ENCODE measurements around the gene SLC36A3. TPM values are rescaled to one million over a fixed set of nuclear protein-coding genes. Genes with fewer than 3 reads are reported as not detected.

The SLC36A3 gene
- not detected for total RNA-seq
- total RNA-seq (2013) = not detected

GRCh38 chr5:151303666-151304065, at the start of gene SLC36A3:
TSS of gene SLC36A3 (minus strand) at chr5:151303766. CDS start at chr5:151303354, 412 bp downstream.
- H3K36me3 Mint-ChIP-seq = no peaks in the 10 kb centered on the region
- H3K4me1 ChIP-seq (ENCODE audit: control insufficient read depth, insufficient read depth, low read length) = no peaks in the 10 kb centered on the region
- intact Hi-C loops (cut with micrococcal nuclease) = no loop called here
- WGBS (ENCODE audit: insufficient coverage) = 85% methylated on average over 2 of the region's 2 CpGs
- ATAC-seq = no peak
- no peak for DNase-seq
- no peak within 1 kb of the TSS for H3K4me3 Mint-ChIP-seq
- H3K36me3 ChIP-seq (ENCODE audit: control insufficient read depth, insufficient read depth, low read length) = no peaks in the 10 kb centered on the region
- H3K4me1 Mint-ChIP-seq = no peaks in the 10 kb centered on the region
- H3K9me3 Mint-ChIP-seq = no peaks in the 10 kb centered on the region
- H3K27me3 ChIP-seq (ENCODE audit: control insufficient read depth, insufficient read depth, low read length) = peaks cover 2% of the 10 kb centered on the region
- no peak within 1 kb of the TSS for H3K4me3 ChIP-seq (ENCODE audit: low read length)
- TF ChIP-seq CTCF (IDR thresholded peaks at IDR 0.05) = no peak
- H3K27ac Mint-ChIP-seq = no peak within 1 kb of the TSS
- H3K9me3 ChIP-seq (ENCODE audit: control insufficient read depth, insufficient read depth, low read length) = no peaks in the 10 kb centered on the region
- no peak within 1 kb of the TSS for H3K27ac ChIP-seq (ENCODE audit: low read length)
- H3K27me3 Mint-ChIP-seq (ENCODE audit: low read depth in 2 of 2) = peaks cover 23% of the 10 kb centered on the region in 2 donors

- H3K4me3 Mint-ChIP-seq = no peak overlapping the region
- no peaks in the 10 kb centered on the region for H3K9me3 Mint-ChIP-seq
- no peaks in the 10 kb centered on the region for H3K4me1 ChIP-seq (ENCODE audit: control insufficient read depth, insufficient read depth, low read length)
- H3K36me3 ChIP-seq (ENCODE audit: control insufficient read depth, insufficient read depth, low read length) = no peaks in the 10 kb centered on the region
- peaks cover 14 to 31% of the 10 kb centered on the region in 2 donors for H3K27me3 Mint-ChIP-seq (ENCODE audit: low read depth in 2 of 2)
- no peak overlapping the region for H3K27ac ChIP-seq (ENCODE audit: low read length)
- no peaks in the 10 kb centered on the region for H3K9me3 ChIP-seq (ENCODE audit: control insufficient read depth, insufficient read depth, low read length)
- intact Hi-C loops (cut with micrococcal nuclease) = no loop called here
- H3K36me3 Mint-ChIP-seq = no peaks in the 10 kb centered on the region
- no peak for ATAC-seq
- no peaks in the 10 kb centered on the region for H3K27me3 ChIP-seq (ENCODE audit: control insufficient read depth, insufficient read depth, low read length)
- no peak for TF ChIP-seq CTCF (IDR thresholded peaks at IDR 0.05)
- no peak overlapping the region for H3K4me3 ChIP-seq (ENCODE audit: low read length)
- no peaks in the 10 kb centered on the region for H3K4me1 Mint-ChIP-seq
- no peak overlapping the region for H3K27ac Mint-ChIP-seq
- WGBS (ENCODE audit: insufficient coverage) = 94% methylated on average over 1 of the region's 1 CpG
- DNase-seq = no peak
Observed at GRCh38 chr5:151351671-151352070, 48.1 kb upstream of the SLC36A3 start.

GRCh38 chr5:151348789-151349188, 45.2 kb upstream of the SLC36A3 start:
- no peak overlapping the region for H3K4me3 Mint-ChIP-seq
- TF ChIP-seq CTCF (IDR thresholded peaks at IDR 0.05) = no peak
- H3K36me3 ChIP-seq (ENCODE audit: control insufficient read depth, insufficient read depth, low read length) = no peaks in the 10 kb centered on the region
- no peak overlapping the region for H3K27ac ChIP-seq (ENCODE audit: low read length)
- WGBS (ENCODE audit: insufficient coverage) = 55% methylated on average over 6 of the region's 6 CpGs
- no peaks in the 10 kb centered on the region for H3K9me3 ChIP-seq (ENCODE audit: control insufficient read depth, insufficient read depth, low read length)
- H3K27me3 ChIP-seq (ENCODE audit: control insufficient read depth, insufficient read depth, low read length) = no peaks in the 10 kb centered on the region
- peaks cover 24 to 31% of the 10 kb centered on the region in 2 donors for H3K27me3 Mint-ChIP-seq (ENCODE audit: low read depth in 2 of 2)
- H3K27ac Mint-ChIP-seq = no peak overlapping the region
- DNase-seq = no peak
- H3K4me1 Mint-ChIP-seq = peaks cover 0 to 9% of the 10 kb centered on the region in 2 donors
- no peaks in the 10 kb centered on the region for H3K36me3 Mint-ChIP-seq
- no peak for ATAC-seq
- no peaks in the 10 kb centered on the region for H3K4me1 ChIP-seq (ENCODE audit: control insufficient read depth, insufficient read depth, low read length)
- intact Hi-C loops (cut with micrococcal nuclease) = no loop called here
- no peak overlapping the region for H3K4me3 ChIP-seq (ENCODE audit: low read length)
- H3K9me3 Mint-ChIP-seq = no peaks in the 10 kb centered on the region

GRCh38 chr5:151347369-151347768, 43.8 kb upstream of the SLC36A3 start, which contains the start of gene SLC36A2:
TSS of gene SLC36A2 (minus strand) at chr5:151347559. CDS start at chr5:151347460, 99 bp downstream.
- TF ChIP-seq CTCF (IDR thresholded peaks at IDR 0.05) = no peak
- peaks cover 29 to 33% of the 10 kb centered on the region in 2 donors for H3K27me3 Mint-ChIP-seq (ENCODE audit: low read depth in 2 of 2)
- no peaks in the 10 kb centered on the region for H3K36me3 Mint-ChIP-seq
- H3K9me3 Mint-ChIP-seq = no peaks in the 10 kb centered on the region
- DNase-seq = no peak
- H3K4me1 Mint-ChIP-seq = peaks cover 0 to 9% of the 10 kb centered on the region in 2 donors
- no peaks in the 10 kb centered on the region for H3K27me3 ChIP-seq (ENCODE audit: control insufficient read depth, insufficient read depth, low read length)
- no peaks in the 10 kb centered on the region for H3K9me3 ChIP-seq (ENCODE audit: control insufficient read depth, insufficient read depth, low read length)
- intact Hi-C loops (cut with micrococcal nuclease) = no loop called here
- no peak within 1 kb of the TSS for H3K4me3 Mint-ChIP-seq
- WGBS (ENCODE audit: insufficient coverage) = 69% methylated on average over 6 of the region's 8 CpGs
- H3K4me3 ChIP-seq (ENCODE audit: low read length) = no peak within 1 kb of the TSS
- no peak within 1 kb of the TSS for H3K27ac Mint-ChIP-seq
- no peak within 1 kb of the TSS for H3K27ac ChIP-seq (ENCODE audit: low read length)
- no peaks in the 10 kb centered on the region for H3K36me3 ChIP-seq (ENCODE audit: control insufficient read depth, insufficient read depth, low read length)
- H3K4me1 ChIP-seq (ENCODE audit: control insufficient read depth, insufficient read depth, low read length) = no peaks in the 10 kb centered on the region
- no peak for ATAC-seq
